HL-60/S4 (cell line): ENCODE data around the gene ABCC1.

Experiments
- in situ Hi-C: fragments of 300-500 bp; cut with MboI; formaldehyde crosslinking; loops from 2 replicates; pipeline ENCODE4 v1.14.3; 2022; ENCODE audit warnings: low sequenced_read_pairs

The ABCC1 gene

GRCh38 chr16:16017812-16018211 is 68.4 kb downstream of the ABCC1 start:
- in situ Hi-C loops, result no loop called here

- in situ Hi-C loops, result no loop called here
Measured at GRCh38 chr16:16018705-16019104, 69.3 kb downstream of the ABCC1 start.

- in situ Hi-C loops, result no loop called here
Measured at GRCh38 chr16:16019488-16019887, 70.1 kb downstream of the ABCC1 start.

- in situ Hi-C loops, result no loop called here
Measured at GRCh38 chr16:16020291-16020690, 70.9 kb downstream of the ABCC1 start.

GRCh38 chr16:16021020-16021419 is 71.6 kb downstream of the ABCC1 start:
- in situ Hi-C loops, result no loop called here

GRCh38 chr16:16021646-16021987 is 72.2 kb downstream of the ABCC1 start:
- in situ Hi-C loops, result no loop called here

GRCh38 chr16:16021988-16022682 is 72.7 kb downstream of the ABCC1 start:
- in situ Hi-C loops, result no loop called here

GRCh38 chr16:16022683-16023064 is 73.3 kb downstream of the ABCC1 start:
- in situ Hi-C loops, result no loop called here

- in situ Hi-C loops, result no loop called here
Measured at GRCh38 chr16:16025214-16025968, 76.0 kb downstream of the ABCC1 start.

GRCh38 chr16:16027728-16028310 is 78.4 kb downstream of the ABCC1 start:
- in situ Hi-C loops, result no loop called here

- in situ Hi-C loops, result no loop called here
Measured at GRCh38 chr16:16028311-16028999, 79.0 kb downstream of the ABCC1 start.

- in situ Hi-C loops, result no loop called here
Measured at GRCh38 chr16:16029431-16030011, 80.1 kb downstream of the ABCC1 start.

GRCh38 chr16:16030449-16030848 is 81.0 kb downstream of the ABCC1 start:
- in situ Hi-C loops, result no loop called here

- in situ Hi-C loops, result no loop called here
Measured at GRCh38 chr16:16031401-16031800, 82.0 kb downstream of the ABCC1 start.

- in situ Hi-C loops, result no loop called here
Measured at GRCh38 chr16:16032271-16032979, 83.0 kb downstream of the ABCC1 start.

- in situ Hi-C loops, result no loop called here
Measured at GRCh38 chr16:16033208-16033717, 83.8 kb downstream of the ABCC1 start.

GRCh38 chr16:16036359-16036792 is 87.0 kb downstream of the ABCC1 start:
- in situ Hi-C loops, result no loop called here

- in situ Hi-C loops, result no loop called here
Measured at GRCh38 chr16:16037521-16037920, 88.1 kb downstream of the ABCC1 start.

GRCh38 chr16:16037970-16038369 is 88.6 kb downstream of the ABCC1 start:
- in situ Hi-C loops, result no loop called here

GRCh38 chr16:16038950-16039349 is 89.5 kb downstream of the ABCC1 start:
- in situ Hi-C loops, result no loop called here
